OCI-LY1 (cell line): ENCODE measurements around the gene METTL26.

Source experiments
- CTCF ChIP-seq: fragments of 200-600 bp; sonication (generic), shearing (Covaris generic); IDR thresholded peaks from 2 replicates; pipeline ENCODE4 v1.5.1; 2017; ENCODE audit warnings: mild to moderate bottlenecking, antibody characterized with exemption, low read length, moderate library complexity, mixed read lengths
- EZH2 ChIP-seq: fragments of 200-600 bp; sonication (generic), shearing (Covaris generic); IDR thresholded peaks from 2 replicates; pipeline ENCODE4 v1.8.0; 2017; ENCODE audit warnings: borderline replicate concordance, mixed run types, mild to moderate bottlenecking, antibody characterized with exemption, low read length, moderate library complexity, mixed read lengths

GRCh38 chr16:672851-673250 is 36.7 kb upstream of the METTL26 start:
- TF ChIP-seq CTCF, result no peak
- no peak for TF ChIP-seq EZH2
